Adrenal gland (tissue), 5 donors: ENCODE measurements around the gene SLC8A3.

ENCODE experiments used
- POLR2A ChIP-seq, 2 donors: fragments of 450-650 bp; IDR thresholded peaks; one replicate each; pipeline ENCODE4 v1.6.1; 2017; ENCODE audit warnings: antibody characterized with exemption in 2 of 2, mild to moderate bottlenecking in 2 of 2, moderate library complexity in 1 of 2
- TF ChIP-seq, protein P1 (sequence below), 6 experiments: fragments of 450-650 bp in 4 of 6; fragments of 200-600 bp in 2 of 6; sonication (generic) in 1 of 6; IDR thresholded peaks; 1 replicate in 5 of 6; 2 replicates in 1 of 6; pipeline versions ENCODE4 v1.5.1 to v1.8.0; 2016 to 2021; ENCODE audit warnings: antibody characterized with exemption in 6 of 6, mild to moderate bottlenecking in 2 of 6, moderate library complexity in 1 of 6
- donor health status: DM: no; HTN: no; CAD: no.

GRCh38 chr14:70162358-70162757 is 26.4 kb downstream of the SLC8A3 start:
- TF ChIP-seq POLR2A (IDR thresholded peaks at IDR 0.05): no peak
- TF ChIP-seq, protein P1, sequence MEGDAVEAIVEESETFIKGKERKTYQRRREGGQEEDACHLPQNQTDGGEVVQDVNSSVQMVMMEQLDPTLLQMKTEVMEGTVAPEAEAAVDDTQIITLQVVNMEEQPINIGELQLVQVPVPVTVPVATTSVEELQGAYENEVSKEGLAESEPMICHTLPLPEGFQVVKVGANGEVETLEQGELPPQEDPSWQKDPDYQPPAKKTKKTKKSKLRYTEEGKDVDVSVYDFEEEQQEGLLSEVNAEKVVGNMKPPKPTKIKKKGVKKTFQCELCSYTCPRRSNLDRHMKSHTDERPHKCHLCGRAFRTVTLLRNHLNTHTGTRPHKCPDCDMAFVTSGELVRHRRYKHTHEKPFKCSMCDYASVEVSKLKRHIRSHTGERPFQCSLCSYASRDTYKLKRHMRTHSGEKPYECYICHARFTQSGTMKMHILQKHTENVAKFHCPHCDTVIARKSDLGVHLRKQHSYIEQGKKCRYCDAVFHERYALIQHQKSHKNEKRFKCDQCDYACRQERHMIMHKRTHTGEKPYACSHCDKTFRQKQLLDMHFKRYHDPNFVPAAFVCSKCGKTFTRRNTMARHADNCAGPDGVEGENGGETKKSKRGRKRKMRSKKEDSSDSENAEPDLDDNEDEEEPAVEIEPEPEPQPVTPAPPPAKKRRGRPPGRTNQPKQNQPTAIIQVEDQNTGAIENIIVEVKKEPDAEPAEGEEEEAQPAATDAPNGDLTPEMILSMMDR (IDR thresholded peaks at IDR 0.05): no peak
